PC-3 (cell line): ENCODE results near the gene SCAND1. TPM values are rescaled to one million over a fixed set of nuclear protein-coding genes. Genes with fewer than 3 reads are reported as not detected.

Experiments used
- ATAC-seq: fragments of 200-7000 bp; cut with Tn5 transposase; 2 replicates; pipeline ENCODE4 v1.9.1; 2020; ENCODE audit warnings: mild to moderate bottlenecking, moderate library complexity
- BruUV-seq: library from RNA; stranded (reverse); fragments of 400-500 nt; replicated peaks from 2 replicates; lab custom pipeline; 2021; lab: Mats Ljungman, UMichigan
- CTCF ChIA-PET: fragments of 300-600 bp; sonication (Branson Sonifier 250); formaldehyde crosslinking; loops from one replicate; lab custom pipeline; 2022; ENCODE audit warnings: antibody characterized with exemption; lab: Charles Lee
- POLR2A ChIA-PET: fragments of 300-600 bp; sonication (Branson Sonifier 250); formaldehyde crosslinking; loops from one replicate; lab custom pipeline; 2022; ENCODE audit warnings: antibody characterized with exemption; ENCODE audit not compliant: unreplicated experiment; lab: Charles Lee
- DNase-seq: peaks from one replicate; pipeline ENCODE4 v3.0.0-alpha.2; 2015
- H2AFZ ChIP-seq: fragments of 300-600 bp; sonication (generic); 2 replicates; pipeline ENCODE4 v1.6.0; 2016; ENCODE audit warnings: antibody characterized with exemption, low read length
- H3F3A ChIP-seq: fragments of 300-600 bp; sonication (generic); one replicate; pipeline ENCODE4 v1.6.0; 2017; ENCODE audit warnings: antibody characterized with exemption, low read length, control low read depth, mild to moderate bottlenecking; ENCODE audit not compliant: unreplicated experiment
- H3K27ac ChIP-seq: fragments of 300-600 bp; sonication (generic); 2 replicates; pipeline ENCODE4 v1.5.1; 2016; ENCODE audit warnings: mild to moderate bottlenecking, low read length
- H3K27me3 ChIP-seq: fragments of 300-600 bp; sonication (generic); 2 replicates; pipeline ENCODE4 v1.6.1; 2016; ENCODE audit warnings: low read length, mixed read lengths
- H3K36me3 ChIP-seq: fragments of 300-600 bp; sonication (generic); 2 replicates; pipeline ENCODE4 v1.6.1; 2016; ENCODE audit warnings: low read depth, mixed run types, low read length, mixed read lengths
- H3K4me1 ChIP-seq: fragments of 300-600 bp; sonication (generic); 2 replicates; pipeline ENCODE4 v1.5.1; 2016; ENCODE audit warnings: low read length; ENCODE audit not compliant: insufficient read depth
- H3K4me2 ChIP-seq: fragments of 300-600 bp; sonication (generic); 2 replicates; pipeline ENCODE4 v1.6.0; 2016; ENCODE audit warnings: low read length
- H3K4me3 ChIP-seq: fragments of 300-600 bp; sonication (generic); 2 replicates; pipeline ENCODE4 v1.5.1; 2016; ENCODE audit warnings: mild to moderate bottlenecking, low read length, mixed read lengths
- H3K79me2 ChIP-seq: fragments of 300-600 bp; sonication (generic); 2 replicates; pipeline ENCODE4 v1.6.1; 2017; ENCODE audit warnings: low read length, mixed read lengths
- H3K9ac ChIP-seq: fragments of 300-600 bp; sonication (generic); 2 replicates; pipeline ENCODE4 v1.6.0; 2016; ENCODE audit warnings: mild to moderate bottlenecking, low read length
- H3K9me2 ChIP-seq: fragments of 300-600 bp; sonication (generic); replicated peaks from 2 replicates; pipeline ENCODE4 v1.6.1; 2016; ENCODE audit warnings: mixed run types, low read length, mixed read lengths
- H3K9me3 ChIP-seq: fragments of 300-600 bp; sonication (generic); 2 replicates; pipeline ENCODE4 v1.6.1; 2016; ENCODE audit warnings: low read length, mixed read lengths
- H4K20me1 ChIP-seq: fragments of 300-600 bp; sonication (generic); 2 replicates; pipeline ENCODE4 v1.6.1; 2016; ENCODE audit warnings: low read length, mixed read lengths
- CTCF ChIP-seq: fragments of 300-600 bp; sonication (generic); conservative IDR thresholded peaks from 2 replicates; pipeline ENCODE4 v1.5.1; 2017; ENCODE audit warnings: antibody characterized with exemption, low read depth, mild to moderate bottlenecking, low read length
- EZH2 ChIP-seq: fragments of 300-600 bp; sonication (generic); IDR thresholded peaks from one replicate; pipeline ENCODE4 v1.6.1; 2017; ENCODE audit warnings: antibody characterized with exemption, mild to moderate bottlenecking, low read length; ENCODE audit not compliant: unreplicated experiment
- EZH2phosphoT487 ChIP-seq: fragments of 300-600 bp; sonication (generic); IDR thresholded peaks from 2 replicates; pipeline ENCODE4 v1.6.1; 2018; ENCODE audit warnings: mild to moderate bottlenecking, antibody characterized with exemption, low read length, borderline replicate concordance
- intact Hi-C: fragments of 100-400 bp; cut with micrococcal nuclease; formaldehyde crosslinking; loops from 2 replicates; pipeline ENCODE4 v1.9.0; 2023
- total RNA-seq: library from RNA; depleted of rRNA; stranded (reverse); fragments of >200 nt; gene quantifications from 2 replicates; pipeline ENCODE4 v1.2.3, GENCODE V29; 2014

The SCAND1 gene
- total RNA-seq, 1 experiment from 2014 or later, result 90.9 TPM

- BruUV-seq, result no TSS peak
- H3K4me2 ChIP-seq, result no peak overlapping the region
- ATAC-seq, result no peak
- H3K79me2 ChIP-seq, result no peaks in the 10 kb centered on the region
- H3K9me3 ChIP-seq, result no peaks in the 10 kb centered on the region
- ChIA-PET CTCF (no interaction called here), POLR2A (interaction anchor here (0.5 to 0.7 kb wide), 2 partner anchors 60 to 295 kb away, joined by 4 to 7 read pairs; no protein-coding TSS in a partner anchor)
- no peak for DNase-seq
- no peak overlapping the region for H3K27ac ChIP-seq
- no peaks in the 10 kb centered on the region for H3K9me2 ChIP-seq
- H2AFZ ChIP-seq, result no peak overlapping the region
- H3K4me3 ChIP-seq, result no peak overlapping the region
- no peaks in the 10 kb centered on the region for H3F3A ChIP-seq
- H3K36me3 ChIP-seq, result no peaks in the 10 kb centered on the region
- no peaks in the 10 kb centered on the region for H3K27me3 ChIP-seq
- no peak overlapping the region for H3K9ac ChIP-seq
- H4K20me1 ChIP-seq, result no peaks in the 10 kb centered on the region
- H3K4me1 ChIP-seq, result peaks cover 6% of the 10 kb centered on the region
- TF ChIP-seq EZH2 (no peak), CTCF (no peak), EZH2phosphoT487 (no peak)
- intact Hi-C loops, result no loop called here
Observed at GRCh38 chr20:35907017-35907701, 47.1 kb downstream of the SCAND1 start.

- CTCF ChIA-PET, result no interaction called here
- Histone ChIP-seq H3K27ac (no peak overlapping the region), H3K9me3 (no peaks in the 10 kb centered on the region), H3K9ac (no peak overlapping the region), H3K4me3 (no peak overlapping the region), H3K4me2 (no peak overlapping the region), H4K20me1 (no peaks in the 10 kb centered on the region), H3K27me3 (no peaks in the 10 kb centered on the region), H3K36me3 (no peaks in the 10 kb centered on the region), H2AFZ (no peak overlapping the region), H3K79me2 (no peaks in the 10 kb centered on the region), H3K9me2 (no peaks in the 10 kb centered on the region), H3F3A (no peaks in the 10 kb centered on the region), H3K4me1 (peaks cover 16% of the 10 kb centered on the region)
- no TSS peak for BruUV-seq
- intact Hi-C loops, result no loop called here
- DNase-seq, result no peak
- no peak for ATAC-seq
- POLR2A ChIA-PET, result no interaction called here
- TF ChIP-seq CTCF (no peak), EZH2 (no peak), EZH2phosphoT487 (no peak)
Observed at GRCh38 chr20:35904982-35905663, 49.2 kb downstream of the SCAND1 start.

- H3K4me1 ChIP-seq, result peaks cover 16% of the 10 kb centered on the region
- no peaks in the 10 kb centered on the region for H3K9me2 ChIP-seq
- CTCF ChIA-PET, result no interaction called here
- H3K9ac ChIP-seq, result no peak overlapping the region
- H3K4me2 ChIP-seq, result no peak overlapping the region
- no TSS peak for BruUV-seq
- no peak overlapping the region for H3K27ac ChIP-seq
- H3K27me3 ChIP-seq, result no peaks in the 10 kb centered on the region
- no peaks in the 10 kb centered on the region for H3K9me3 ChIP-seq
- no peak overlapping the region for H3K4me3 ChIP-seq
- POLR2A ChIA-PET, result no interaction called here
- H3K36me3 ChIP-seq, result no peaks in the 10 kb centered on the region
- no peak overlapping the region for H2AFZ ChIP-seq
- no peaks in the 10 kb centered on the region for H3K79me2 ChIP-seq
- no peaks in the 10 kb centered on the region for H4K20me1 ChIP-seq
- H3F3A ChIP-seq, result no peaks in the 10 kb centered on the region
- TF ChIP-seq EZH2phosphoT487 (no peak), CTCF (no peak), EZH2 (no peak)
- ATAC-seq, result no peak
- DNase-seq, result no peak
- intact Hi-C loops, result no loop called here
Observed at GRCh38 chr20:35903843-35904242, 50.5 kb downstream of the SCAND1 start.
